NCI-H2227 (cell line): ENCODE measurements around the gene GALNT12.
A peak's percentile ranks its signal among the peaks of the same experiment; 100 is the strongest.

Experiments
- DNase-seq: peaks from one replicate; lab custom pipeline; 2025; ENCODE audit not compliant: unreplicated experiment; lab: John Stamatoyannopoulos, UW

The GALNT12 gene, protein sequence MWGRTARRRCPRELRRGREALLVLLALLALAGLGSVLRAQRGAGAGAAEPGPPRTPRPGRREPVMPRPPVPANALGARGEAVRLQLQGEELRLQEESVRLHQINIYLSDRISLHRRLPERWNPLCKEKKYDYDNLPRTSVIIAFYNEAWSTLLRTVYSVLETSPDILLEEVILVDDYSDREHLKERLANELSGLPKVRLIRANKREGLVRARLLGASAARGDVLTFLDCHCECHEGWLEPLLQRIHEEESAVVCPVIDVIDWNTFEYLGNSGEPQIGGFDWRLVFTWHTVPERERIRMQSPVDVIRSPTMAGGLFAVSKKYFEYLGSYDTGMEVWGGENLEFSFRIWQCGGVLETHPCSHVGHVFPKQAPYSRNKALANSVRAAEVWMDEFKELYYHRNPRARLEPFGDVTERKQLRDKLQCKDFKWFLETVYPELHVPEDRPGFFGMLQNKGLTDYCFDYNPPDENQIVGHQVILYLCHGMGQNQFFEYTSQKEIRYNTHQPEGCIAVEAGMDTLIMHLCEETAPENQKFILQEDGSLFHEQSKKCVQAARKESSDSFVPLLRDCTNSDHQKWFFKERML

GRCh38 chr9:98807070-98807813, at the start of gene GALNT12:
Gene GALNT12 (plus strand): TSS chr9:98807670. CDS start chr9:98807699, 29 bp downstream.
- DNase-seq: peak; percentile 37

DNA sequence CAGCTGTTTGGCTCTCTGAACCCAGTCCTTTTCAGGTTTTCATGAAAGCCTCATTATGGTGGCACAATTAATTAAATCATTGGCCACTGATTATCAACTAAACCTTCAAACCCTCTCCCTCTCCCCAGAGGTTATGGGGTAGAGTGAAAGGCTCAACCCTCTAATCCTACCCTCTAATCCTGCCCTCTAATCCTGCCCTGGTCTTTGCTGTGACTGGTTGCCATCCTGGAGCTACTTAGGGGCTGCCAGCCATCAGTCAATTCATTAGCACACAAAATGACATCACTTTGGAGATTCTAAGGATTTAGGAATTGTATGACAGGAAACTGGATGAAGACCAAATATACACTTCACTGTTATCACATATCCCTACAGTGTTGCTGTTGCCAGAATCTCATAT, 47.2 kb upstream of the GALNT12 start:
- DNase-seq: no peak

DNA sequence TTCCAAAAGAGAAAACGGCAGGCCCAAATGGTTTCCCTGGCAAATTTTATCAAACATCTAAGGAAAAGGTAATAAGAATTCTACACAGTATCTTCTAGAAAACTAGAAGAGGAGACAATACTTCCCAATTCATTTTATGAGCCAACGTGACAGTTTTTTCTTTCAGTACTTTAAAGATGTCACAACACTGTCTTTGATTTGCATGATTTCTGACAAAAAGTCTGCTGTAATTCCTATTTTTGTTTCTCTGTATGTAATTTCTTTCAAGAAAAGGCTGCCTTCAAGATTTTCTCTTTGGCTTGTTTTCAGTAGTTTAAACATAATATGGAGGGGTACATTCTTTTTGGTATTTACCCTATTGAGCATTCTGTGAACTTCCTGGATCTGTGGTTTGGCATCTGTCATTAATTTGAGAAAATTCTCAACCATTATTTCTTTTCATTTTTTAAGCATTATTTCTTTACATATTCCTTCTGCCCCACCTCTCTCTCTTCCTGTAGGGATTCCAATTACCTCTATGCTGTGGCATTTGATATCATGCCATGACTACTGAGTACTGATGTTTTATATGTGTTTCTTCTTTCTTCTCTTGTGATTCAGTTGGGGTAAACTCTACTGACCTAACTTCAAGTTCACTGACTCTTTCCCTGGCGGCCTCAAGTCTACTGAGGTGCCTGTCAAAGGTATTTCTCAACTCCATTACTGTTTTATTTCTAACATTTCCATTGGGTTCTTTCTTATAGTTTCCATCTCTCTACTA, 43.3 kb upstream of the GALNT12 start:
- DNase-seq: no peak

GRCh38 chr9:98765256-98765655, 42.2 kb upstream of the GALNT12 start:
- no peak for DNase-seq

GRCh38 chr9:98766586-98766985, 40.9 kb upstream of the GALNT12 start:
- DNase-seq: no peak

GRCh38 chr9:98767196-98767595, 40.3 kb upstream of the GALNT12 start:
- no peak for DNase-seq

GRCh38 chr9:98767915-98768314, 39.6 kb upstream of the GALNT12 start:
- DNase-seq: no peak

- no peak for DNase-seq
Observed at GRCh38 chr9:98768344-98768743, 39.1 kb upstream of the GALNT12 start.

- DNase-seq: no peak
Observed at GRCh38 chr9:98770717-98771116, 36.8 kb upstream of the GALNT12 start.

DNA sequence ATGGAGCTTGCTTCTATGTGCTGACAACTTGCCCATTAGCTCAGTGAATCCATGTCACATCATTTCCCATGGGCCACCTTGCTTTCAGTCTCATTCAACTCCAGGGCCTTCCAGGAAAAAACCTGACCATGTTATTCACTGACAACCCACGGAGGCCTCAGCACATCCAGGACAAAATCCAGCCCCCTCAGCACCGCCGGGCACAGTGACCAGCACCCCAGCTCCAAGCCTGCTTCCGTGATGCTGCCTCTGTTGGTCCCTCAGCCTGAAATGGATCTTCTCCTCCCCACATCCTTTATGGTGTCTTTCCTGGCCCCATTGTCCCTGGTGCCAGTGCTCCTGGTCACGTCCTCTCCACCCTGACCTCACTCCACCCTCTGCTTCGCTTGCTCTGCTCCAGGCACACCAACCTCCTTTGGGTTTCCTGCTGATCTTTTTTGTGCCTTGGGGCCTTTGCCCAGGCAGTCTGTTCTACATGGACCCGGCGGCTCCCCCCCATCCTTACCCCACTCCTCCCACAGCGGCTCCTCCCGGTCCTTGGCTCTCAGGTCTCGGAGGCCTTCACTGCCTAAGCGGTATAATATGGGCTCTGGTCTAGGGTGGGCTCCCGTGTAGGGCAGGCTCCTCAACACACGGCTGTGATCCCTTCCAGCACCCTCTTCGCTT, 36.1 kb upstream of the GALNT12 start:
- no peak for DNase-seq

- DNase-seq: no peak
Observed at GRCh38 chr9:98772364-98773155, 34.9 kb upstream of the GALNT12 start.

DNA sequence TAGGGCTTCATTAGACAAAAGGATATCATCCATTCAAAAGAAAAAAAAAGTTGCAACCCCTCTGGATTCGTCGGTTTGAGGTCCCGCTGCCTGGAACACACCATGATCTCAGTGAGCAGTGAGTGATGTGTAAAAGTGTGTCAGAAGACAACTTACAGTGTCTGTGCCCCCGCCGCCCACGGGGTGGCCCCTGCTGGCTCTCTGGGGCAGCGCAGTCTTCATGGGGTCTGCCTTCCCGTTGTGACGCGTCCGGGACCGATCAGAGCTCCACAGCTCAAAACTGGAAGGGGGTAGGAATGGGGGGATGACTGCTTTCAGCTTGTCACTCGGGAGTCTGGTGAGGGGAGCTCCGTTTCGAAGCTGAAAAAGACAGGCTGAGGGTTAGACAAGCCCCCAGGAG, 33.7 kb upstream of the GALNT12 start:
- DNase-seq: no peak

GRCh38 chr9:98774746-98775145, 32.7 kb upstream of the GALNT12 start:
- peak; percentile 1 for DNase-seq

- peak; percentile 73 for DNase-seq
Observed at GRCh38 chr9:98775831-98776441, 31.5 kb upstream of the GALNT12 start.

DNA sequence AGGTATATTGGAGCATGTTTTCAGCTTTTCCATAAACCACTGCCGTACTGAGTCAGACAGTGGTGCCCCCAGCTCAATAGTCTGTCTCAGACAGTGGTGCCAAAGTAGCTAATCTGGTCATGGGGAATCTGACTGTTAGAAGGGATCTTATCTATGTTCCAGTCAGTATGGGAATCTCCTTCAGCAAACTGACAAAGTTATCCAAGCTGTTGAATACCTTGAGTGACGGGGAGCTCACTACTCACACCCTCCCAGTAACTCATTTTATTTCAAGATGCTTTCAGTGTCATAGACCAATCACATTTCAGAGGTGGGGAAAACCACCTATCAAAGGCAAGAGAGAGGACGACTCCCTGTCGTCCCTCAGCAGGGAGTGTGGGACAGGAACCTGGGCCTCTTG, 29.9 kb upstream of the GALNT12 start:
- no peak for DNase-seq

- no peak for DNase-seq
Observed at GRCh38 chr9:98778251-98778650, 29.2 kb upstream of the GALNT12 start.

DNA sequence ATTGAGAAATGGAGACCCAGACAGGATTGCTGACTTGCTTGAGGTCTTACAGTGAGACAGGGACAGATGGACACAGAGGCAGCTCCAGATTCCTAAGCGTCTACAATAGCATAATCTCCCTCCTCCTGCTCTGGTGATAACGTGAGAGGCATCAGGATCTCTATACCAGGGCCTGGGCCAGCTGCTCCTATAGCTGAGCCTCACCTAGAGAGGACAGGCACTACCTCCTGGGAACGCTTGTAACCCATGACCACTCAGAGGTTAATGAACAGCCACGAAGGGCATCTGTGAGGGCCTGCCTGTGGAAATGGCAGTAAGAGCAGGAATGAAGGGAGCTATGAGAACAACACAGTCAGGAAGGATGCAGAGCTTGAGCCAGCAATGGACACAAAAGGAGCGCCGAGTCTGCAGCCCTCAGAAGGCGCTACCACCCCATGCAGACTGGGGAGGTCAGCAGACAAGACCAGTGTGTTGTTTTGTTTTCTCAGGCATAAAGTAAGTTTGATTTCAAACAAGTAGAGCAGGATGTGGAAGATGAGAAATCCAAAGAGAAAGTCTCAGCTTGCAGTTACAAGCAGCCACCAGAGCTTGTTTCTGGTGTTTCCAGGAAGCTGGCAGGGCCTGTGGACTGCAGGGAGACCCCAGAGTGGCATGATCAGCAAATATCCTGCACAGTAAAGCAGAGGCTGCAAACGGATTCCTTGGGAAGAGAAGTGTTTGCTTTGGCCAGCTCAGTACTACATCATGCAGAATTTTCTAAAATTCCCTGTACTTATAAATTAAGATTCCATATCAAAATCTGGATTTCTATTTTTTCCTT, 28.5 kb upstream of the GALNT12 start:
- no peak for DNase-seq

DNA sequence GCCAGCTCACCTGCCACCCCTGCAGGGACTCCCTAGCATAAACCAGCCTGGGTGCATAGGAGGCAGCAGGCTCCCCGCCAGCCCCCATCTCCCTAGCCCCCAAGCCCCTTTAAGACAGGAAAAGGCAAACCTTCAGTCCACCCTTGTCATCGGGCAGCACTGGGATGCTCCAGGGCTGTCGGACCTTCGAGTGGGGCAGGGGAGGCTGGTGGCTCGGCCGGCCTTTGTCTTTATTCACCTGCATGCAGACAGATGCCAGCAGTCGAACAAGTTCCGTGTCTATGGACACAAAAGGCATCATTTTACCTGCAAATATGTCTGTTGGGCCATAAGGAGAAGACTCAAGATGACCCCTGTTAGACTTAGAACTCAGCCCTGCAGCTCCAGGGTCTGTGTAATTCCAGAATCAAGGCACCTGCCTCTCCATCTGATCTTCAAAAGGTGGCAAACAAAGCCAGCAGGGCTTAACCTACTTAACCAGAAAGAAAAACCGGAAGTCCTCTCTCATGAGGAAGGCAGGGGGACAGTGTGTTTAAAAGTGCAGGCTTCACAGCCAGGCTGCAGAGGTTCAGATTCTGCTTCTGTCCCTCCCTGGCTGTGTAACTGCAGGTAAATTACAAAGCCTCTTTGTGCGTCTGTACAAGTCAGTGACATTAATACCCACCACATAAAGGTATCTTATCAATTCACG, 27.3 kb upstream of the GALNT12 start:
- DNase-seq: no peak
